GM12891 (cell line): ENCODE measurements around the gene ALDH1L1.

Experiments used
- POLR2A ChIP-seq: IDR thresholded peaks from 2 replicates; pipeline ENCODE4 v1.6.1; 2011; ENCODE audit warnings: low read depth, low read length, control low read depth
- POLR2AphosphoS5 ChIP-seq: IDR thresholded peaks from 2 replicates; pipeline ENCODE4 v1.6.1; 2011; ENCODE audit warnings: low read depth, low read length, control low read depth
- POU2F2 ChIP-seq: IDR thresholded peaks from 2 replicates; pipeline ENCODE4 v1.6.1; 2011; ENCODE audit warnings: low read depth, mild to moderate bottlenecking, control low read depth, low read length, moderate library complexity
- TAF1 ChIP-seq: IDR thresholded peaks from 2 replicates; pipeline ENCODE4 v1.6.1; 2011; ENCODE audit warnings: low read depth, low read length, control low read depth

- no peak for TF ChIP-seq POLR2AphosphoS5
- no peak for TF ChIP-seq POU2F2
- TF ChIP-seq POLR2A: no peak
- no peak for TF ChIP-seq TAF1
Measured at GRCh38 chr3:126064627-126065258, 115.6 kb downstream of the ALDH1L1 start.
